Neural progenitor cell (in vitro differentiated cells): Measurements from ENCODE around the gene UBTD2. TPM values are rescaled to one million over a fixed set of nuclear protein-coding genes. Genes with fewer than 3 reads are reported as not detected.
"Not testable (repeated sequence)": the region's sequence is repeated elsewhere in the genome, so short reads cannot be mapped to it uniquely, and the experiment has no call there.

ENCODE experiments used
- DNase-seq: peaks from one replicate; pipeline ENCODE4 v3.0.0-alpha.2; 2016; ENCODE audit warnings: low spot score
- H2AFZ ChIP-seq: fragments of 200-600 bp; sonication (generic); replicated peaks from 2 replicates; pipeline ENCODE4 v1.6.1; 2016; ENCODE audit warnings: antibody characterized with exemption
- H3F3A ChIP-seq: fragments of 200-600 bp; sonication (generic); 2 replicates; pipeline ENCODE4 v1.6.1; 2016; ENCODE audit warnings: antibody characterized with exemption, low read depth
- H3K27ac ChIP-seq: fragments of 200-600 bp; sonication (generic); 2 replicates; pipeline ENCODE4 v1.5.1; 2016; ENCODE audit warnings: mild to moderate bottlenecking
- H3K27me3 ChIP-seq: fragments of 200-600 bp; sonication (generic); 2 replicates; pipeline ENCODE4 v1.6.1; 2016; ENCODE audit warnings: mild to moderate bottlenecking, moderate library complexity
- H3K36me3 ChIP-seq: fragments of 200-600 bp; sonication (generic); 2 replicates; pipeline ENCODE4 v1.5.1; 2016
- H3K4me1 ChIP-seq: fragments of 200-600 bp; sonication (generic); 2 replicates; pipeline ENCODE4 v1.6.1; 2016; ENCODE audit warnings: mixed run types
- H3K4me2 ChIP-seq: fragments of 200-600 bp; sonication (generic); 2 replicates; pipeline ENCODE4 v1.6.1; 2016
- H3K4me3 ChIP-seq: fragments of 200-600 bp; sonication (generic); 2 replicates; pipeline ENCODE4 v1.5.1; 2016
- H3K79me2 ChIP-seq: fragments of 200-600 bp; sonication (generic); 2 replicates; pipeline ENCODE4 v1.6.1; 2016; ENCODE audit warnings: low read depth
- H3K9ac ChIP-seq: fragments of 200-600 bp; sonication (generic); 2 replicates; pipeline ENCODE4 v1.6.1; 2016
- H3K9me3 ChIP-seq: fragments of 200-600 bp; sonication (generic); 2 replicates; pipeline ENCODE4 v1.5.1; 2016; ENCODE audit warnings: low read depth
- H4K20me1 ChIP-seq: fragments of 200-600 bp; sonication (generic); 2 replicates; pipeline ENCODE4 v1.6.1; 2016; ENCODE audit warnings: low read depth
- H3K27ac Mint-ChIP-seq: 3 replicates; pipeline ENCODE4 v1.8.0; 2021; ENCODE audit warnings: mixed read lengths
- H3K27me3 Mint-ChIP-seq: 2 replicates; pipeline ENCODE4 v1.8.0; 2022; ENCODE audit warnings: low read depth, mild to moderate bottlenecking, inconsistent platforms, moderate library complexity, mixed read lengths; ENCODE audit not compliant: insufficient read depth
- H3K36me3 Mint-ChIP-seq: 3 replicates; pipeline ENCODE4 v1.8.0; 2021; ENCODE audit warnings: mixed read lengths
- H3K4me1 Mint-ChIP-seq: 3 replicates; pipeline ENCODE4 v1.8.0; 2021; ENCODE audit warnings: mixed read lengths
- H3K4me3 Mint-ChIP-seq: 3 replicates; pipeline ENCODE4 v1.8.0; 2021; ENCODE audit warnings: mild to moderate bottlenecking, moderate library complexity, mixed read lengths
- H3K9me3 Mint-ChIP-seq: 3 replicates; pipeline ENCODE4 v1.8.0; 2020; ENCODE audit warnings: mixed read lengths
- CTCF ChIP-seq: fragments of 200-600 bp; sonication (generic); IDR thresholded peaks from 2 replicates; pipeline ENCODE4 v1.5.1; 2017; ENCODE audit warnings: antibody characterized with exemption, mild to moderate bottlenecking
- EZH2 ChIP-seq: fragments of 200-600 bp; sonication (generic); IDR thresholded peaks from 2 replicates; pipeline ENCODE4 v1.6.1; 2017; ENCODE audit warnings: antibody characterized with exemption, mild to moderate bottlenecking, moderate library complexity
- EZH2phosphoT487 ChIP-seq: fragments of 200-600 bp; sonication (generic); IDR thresholded peaks from 2 replicates; pipeline ENCODE4 v1.6.1; 2017; ENCODE audit warnings: antibody characterized with exemption
- total RNA-seq: library from RNA; depleted of rRNA; stranded (reverse); fragments of >200 nt; gene quantifications from 2 replicates; pipeline ENCODE4 v1.2.3, GENCODE V29; 2015; ENCODE audit warnings: low replicate concordance

UBTD2 gene
- total RNA-seq, 1 donor from 2014 or later: 92.9 TPM

DNA sequence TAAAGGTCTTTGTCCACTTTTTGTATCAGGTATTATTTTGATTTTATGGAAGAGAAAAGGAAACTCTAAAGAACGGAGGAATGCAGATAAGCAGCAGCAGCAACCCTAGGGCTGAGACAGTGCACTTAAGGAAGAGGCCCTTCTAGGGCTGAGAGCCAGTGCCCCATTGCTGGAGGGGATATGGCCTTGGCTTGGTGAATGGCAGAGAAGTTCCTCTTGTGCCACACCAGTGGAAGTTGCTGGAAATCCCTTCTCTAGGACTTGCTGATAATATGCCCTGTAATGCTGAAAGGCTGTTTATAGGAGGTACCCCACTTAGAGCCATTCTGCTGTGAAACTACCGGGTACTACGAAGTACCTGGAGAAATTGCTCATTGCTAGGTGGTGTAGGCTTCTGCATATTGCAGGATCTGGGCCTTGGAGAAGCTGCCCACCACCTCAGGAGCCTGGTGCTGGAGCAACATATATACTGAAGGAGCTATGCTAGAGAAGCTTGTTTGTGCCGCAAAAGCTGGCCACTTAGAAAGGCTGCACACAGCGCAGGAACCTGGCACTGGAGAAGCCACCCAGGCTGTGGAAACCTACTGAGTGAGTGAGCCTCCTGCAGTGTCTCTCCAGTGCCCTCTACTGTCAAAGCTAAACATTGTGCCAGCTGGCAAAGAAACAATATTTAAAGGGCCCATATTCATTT, 9.6 kb upstream of the UBTD2 start:
- Histone ChIP-seq H3K36me3 (no peaks in the 10 kb centered on the region), H3K4me3 (no peak overlapping the region), H3K9ac (no peak overlapping the region), H3F3A (peaks cover 11% of the 10 kb centered on the region), H3K27ac (no peak overlapping the region), H3K27me3 (no peaks in the 10 kb centered on the region), H2AFZ (no peak overlapping the region), H3K79me2 (no peaks in the 10 kb centered on the region), H3K4me1 (no peaks in the 10 kb centered on the region), H3K9me3 (no peaks in the 10 kb centered on the region), H3K4me2 (no peak overlapping the region), H4K20me1 (no peaks in the 10 kb centered on the region)
- no peaks in the 10 kb centered on the region for H3K36me3 Mint-ChIP-seq
- H3K4me1 Mint-ChIP-seq: peaks cover 8% of the 10 kb centered on the region
- TF ChIP-seq EZH2 (no peak), EZH2phosphoT487 (no peak), CTCF (peak; percentile 91)
- no peak overlapping the region for H3K4me3 Mint-ChIP-seq
- H3K27ac Mint-ChIP-seq: peak overlapping the region; percentile 60
- peaks cover 3% of the 10 kb centered on the region for H3K27me3 Mint-ChIP-seq
- no peaks in the 10 kb centered on the region for H3K9me3 Mint-ChIP-seq
- DNase-seq: peak; percentile 82

GRCh38 chr5:172291837-172292236, 8.3 kb upstream of the UBTD2 start:
- H3K36me3 ChIP-seq, H3K27ac Mint-ChIP-seq, H4K20me1 ChIP-seq, H3K79me2 ChIP-seq, H3K36me3 Mint-ChIP-seq, H3K4me3 Mint-ChIP-seq, H3K4me1 ChIP-seq, H3K4me3 ChIP-seq, H2AFZ ChIP-seq, DNase-seq, H3K9me3 Mint-ChIP-seq, H3K4me2 ChIP-seq, H3K27ac ChIP-seq, H3K27me3 Mint-ChIP-seq, H3K9ac ChIP-seq, H3K27me3 ChIP-seq, H3K4me1 Mint-ChIP-seq, H3K9me3 ChIP-seq: not testable (repeated sequence)
- H3F3A ChIP-seq: peaks cover 11% of the 10 kb centered on the region

DNA sequence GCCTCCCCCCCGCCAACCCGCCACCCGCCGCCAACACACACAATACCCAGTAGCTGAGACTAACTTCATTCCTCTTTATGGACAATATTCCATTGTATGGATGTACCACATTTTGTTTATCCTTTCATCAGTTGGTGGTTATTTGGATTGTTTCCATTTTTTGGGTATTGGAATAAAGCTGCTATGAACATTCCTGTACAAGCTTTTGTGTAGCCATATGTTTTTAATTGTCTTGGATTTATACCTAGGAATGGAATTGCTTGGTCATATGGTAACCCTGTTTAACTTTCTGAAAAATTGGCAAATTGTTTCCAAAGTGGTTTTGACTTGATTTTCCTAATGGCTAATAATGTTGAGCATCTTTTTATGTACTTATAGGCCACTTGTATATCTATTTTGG, 4.9 kb upstream of the UBTD2 start:
- Mint-ChIP-seq H3K27ac (no peak overlapping the region), H3K4me1 (peaks cover 17% of the 10 kb centered on the region), H3K4me3 (no peak overlapping the region), H3K27me3 (peaks cover 5% of the 10 kb centered on the region), H3K9me3 (no peaks in the 10 kb centered on the region), H3K36me3 (no peaks in the 10 kb centered on the region)
- no peaks in the 10 kb centered on the region for H4K20me1 ChIP-seq
- no peak for TF ChIP-seq EZH2
- no peak for TF ChIP-seq EZH2phosphoT487
- no peak for TF ChIP-seq CTCF
- H3K36me3 ChIP-seq: no peaks in the 10 kb centered on the region
- H3K9me3 ChIP-seq: no peaks in the 10 kb centered on the region
- no peak overlapping the region for H2AFZ ChIP-seq
- H3K4me2 ChIP-seq: no peak overlapping the region
- H3K27ac ChIP-seq: no peak overlapping the region
- H3K4me3 ChIP-seq: no peak overlapping the region
- peaks cover 5% of the 10 kb centered on the region for H3K4me1 ChIP-seq
- H3K9ac ChIP-seq: no peak overlapping the region
- no peak for DNase-seq
- no peaks in the 10 kb centered on the region for H3K27me3 ChIP-seq
- H3K79me2 ChIP-seq: no peaks in the 10 kb centered on the region
- peaks cover 24% of the 10 kb centered on the region for H3F3A ChIP-seq

DNA sequence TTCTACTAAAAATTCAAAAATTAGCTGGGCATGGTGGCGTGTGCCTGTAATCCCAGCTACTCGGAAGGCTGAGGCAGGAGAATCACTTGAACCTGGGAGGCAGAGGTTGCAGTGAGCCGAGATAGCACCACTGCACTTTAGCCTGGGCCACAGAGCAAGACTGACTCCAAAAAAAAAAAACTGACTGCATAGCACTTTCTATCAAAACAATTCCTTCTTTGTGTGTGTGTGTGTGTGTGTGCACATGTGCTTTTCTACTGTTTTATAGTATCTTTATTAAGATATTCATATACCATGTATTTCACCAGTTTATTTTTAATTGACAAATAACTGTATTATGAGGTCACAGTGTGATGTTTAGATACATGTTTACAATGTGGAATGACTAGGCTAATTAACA, 3.6 kb upstream of the UBTD2 start:
- H3K9ac ChIP-seq, H3K36me3 ChIP-seq, H3K27ac Mint-ChIP-seq, H3K36me3 Mint-ChIP-seq, H4K20me1 ChIP-seq, H3K27me3 Mint-ChIP-seq, H3K27ac ChIP-seq, H3K4me2 ChIP-seq, H3K4me1 ChIP-seq, H3K4me3 Mint-ChIP-seq, H3K27me3 ChIP-seq, H2AFZ ChIP-seq, H3K4me3 ChIP-seq, DNase-seq, H3K9me3 Mint-ChIP-seq, H3K9me3 ChIP-seq: not testable (repeated sequence)
- Histone ChIP-seq H3K79me2 (peaks cover 12% of the 10 kb centered on the region), H3F3A (peaks cover 27% of the 10 kb centered on the region)
- peaks cover 19% of the 10 kb centered on the region for H3K4me1 Mint-ChIP-seq
